OCI-LY7 (cell line): Measurements from ENCODE around the gene CELF4. TPM values are rescaled to one million over a fixed set of nuclear protein-coding genes. Genes with fewer than 3 reads are reported as not detected.

Experiments
- BruUV-seq: library from RNA; stranded (reverse); fragments of 400-500 nt; replicated peaks from 2 replicates; lab custom pipeline; 2021; lab: Mats Ljungman, UMichigan
- CTCF ChIA-PET: fragments of 300-600 bp; sonication (Branson Sonifier 250); formaldehyde crosslinking; loops from one replicate; lab custom pipeline; 2022; ENCODE audit warnings: antibody characterized with exemption; ENCODE audit not compliant: unreplicated experiment; lab: Charles Lee
- POLR2A ChIA-PET: fragments of 300-600 bp; sonication (Branson Sonifier 250); formaldehyde crosslinking; loops from one replicate; lab custom pipeline; 2022; ENCODE audit warnings: antibody characterized with exemption; lab: Charles Lee
- DNase-seq: peaks from one replicate; pipeline ENCODE4 v3.0.0-alpha.2; 2015; ENCODE audit warnings: low spot score
- H2AFZ ChIP-seq: fragments of 200-600 bp; sonication (generic), shearing (Covaris generic); 2 replicates; pipeline ENCODE4 v1.6.1; 2014; ENCODE audit warnings: mild to moderate bottlenecking, antibody characterized with exemption, low read length, moderate library complexity
- H3K27ac ChIP-seq: fragments of 200-600 bp; sonication (generic); 2 replicates; pipeline ENCODE4 v1.5.1; 2014; ENCODE audit warnings: mixed run types, low read depth, mild to moderate bottlenecking, moderate library complexity, low read length, inconsistent platforms; ENCODE audit not compliant: poor library complexity, severe bottlenecking
- H3K36me3 ChIP-seq: fragments of 200-600 bp; sonication (generic); 2 replicates; pipeline ENCODE4 v1.6.1; 2014; ENCODE audit warnings: mild to moderate bottlenecking, antibody characterized with exemption, low read length, moderate library complexity, mixed read lengths; ENCODE audit not compliant: insufficient read depth
- H3K4me1 ChIP-seq: fragments of 200-600 bp; sonication (generic); 2 replicates; pipeline ENCODE4 v1.5.1; 2014; ENCODE audit warnings: mild to moderate bottlenecking, low read length; ENCODE audit not compliant: insufficient read depth, poor library complexity, severe bottlenecking
- H3K4me2 ChIP-seq: fragments of 200-600 bp; sonication (generic); 2 replicates; pipeline ENCODE4 v1.6.1; 2014; ENCODE audit warnings: mild to moderate bottlenecking, low read length
- H3K4me3 ChIP-seq: fragments of 200-600 bp; sonication (generic); 2 replicates; pipeline ENCODE4 v1.5.1; 2014; ENCODE audit warnings: mild to moderate bottlenecking, low read depth, low read length; ENCODE audit not compliant: poor library complexity, severe bottlenecking
- H3K79me2 ChIP-seq: fragments of 200-600 bp; sonication (generic); 2 replicates; pipeline ENCODE4 v1.6.1; 2016; ENCODE audit warnings: low read depth, mild to moderate bottlenecking, low read length, moderate library complexity, mixed read lengths; ENCODE audit not compliant: insufficient read depth
- H3K9me2 ChIP-seq: fragments of 200-600 bp; sonication (generic); 2 replicates; pipeline ENCODE4 v1.6.1; 2016; ENCODE audit warnings: mild to moderate bottlenecking, low read length, mixed read lengths; ENCODE audit not compliant: insufficient read depth
- H3K9me3 ChIP-seq: fragments of 200-600 bp; sonication (generic); 2 replicates; pipeline ENCODE4 v1.6.1; 2014; ENCODE audit warnings: mild to moderate bottlenecking, mixed run types, low read length, mixed read lengths
- H4K20me1 ChIP-seq: fragments of 200-600 bp; sonication (generic); 2 replicates; pipeline ENCODE4 v1.6.1; 2014; ENCODE audit warnings: mild to moderate bottlenecking, antibody characterized with exemption, low read length, moderate library complexity, mixed read lengths; ENCODE audit not compliant: insufficient read depth
- EZH2phosphoT487 ChIP-seq: fragments of 200-600 bp; sonication (generic); IDR thresholded peaks from 2 replicates; pipeline ENCODE4 v1.6.1; 2018; ENCODE audit warnings: low read depth, borderline replicate concordance, mild to moderate bottlenecking, mixed run types, antibody characterized with exemption, low read length, moderate library complexity, mixed read lengths
- intact Hi-C: fragments of 100-400 bp; cut with micrococcal nuclease; formaldehyde crosslinking; loops from one replicate; pipeline ENCODE4 v1.10.0; 2022; ENCODE audit not compliant: unreplicated experiment
- total RNA-seq, 2 experiments: library from RNA; depleted of rRNA in 1 of 2; stranded (reverse); fragments of >200 nt in 1 of 2; shearing (Covaris generic) in 1 of 2; gene quantifications; 2 replicates each; pipeline ENCODE4 v1.2.3, GENCODE V29; 2014 to 2022
- TF ChIP-seq, protein P1 (sequence below): fragments of 200-600 bp; sonication (generic); conservative IDR thresholded peaks from 2 replicates; pipeline ENCODE4 v1.5.1; 2014; ENCODE audit warnings: mild to moderate bottlenecking, antibody characterized with exemption, low read length, moderate library complexity, mixed read lengths

CELF4 gene
- total RNA-seq, 2 experiments from 2014 or later, result not detected

DNA sequence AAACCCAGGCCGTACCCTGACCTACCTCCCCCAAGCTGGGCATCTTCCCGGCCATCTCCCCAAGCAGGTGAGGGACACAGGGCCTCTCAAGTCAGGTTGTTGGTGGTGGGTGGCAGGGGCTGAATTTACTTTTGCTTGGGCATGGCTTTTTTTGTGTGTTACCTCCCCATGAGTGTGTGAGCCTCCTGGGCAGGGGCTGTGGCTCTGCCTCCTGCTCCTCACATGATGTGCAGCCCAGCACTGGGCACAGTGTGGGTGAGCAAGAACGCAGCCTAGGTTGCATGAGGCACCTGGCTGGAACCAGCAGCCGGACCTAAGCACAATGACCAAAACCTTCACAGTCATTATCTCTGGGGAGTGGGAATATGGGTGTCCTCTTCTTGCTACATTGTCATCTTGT lies 22.3 kb downstream of the CELF4 start:
- ChIA-PET POLR2A (no interaction called here), CTCF (no interaction called here)
- Histone ChIP-seq H3K9me2 (no peaks in the 10 kb centered on the region), H2AFZ (no peak overlapping the region), H3K27ac (no peak overlapping the region), H3K79me2 (no peaks in the 10 kb centered on the region), H3K4me1 (no peaks in the 10 kb centered on the region), H3K4me2 (no peak overlapping the region), H4K20me1 (no peaks in the 10 kb centered on the region), H3K4me3 (no peak overlapping the region), H3K9me3 (no peaks in the 10 kb centered on the region), H3K36me3 (no peaks in the 10 kb centered on the region)
- DNase-seq, result no peak
- intact Hi-C loops, result no loop called here
- TF ChIP-seq EZH2phosphoT487, result no peak
- TF ChIP-seq, protein P1, sequence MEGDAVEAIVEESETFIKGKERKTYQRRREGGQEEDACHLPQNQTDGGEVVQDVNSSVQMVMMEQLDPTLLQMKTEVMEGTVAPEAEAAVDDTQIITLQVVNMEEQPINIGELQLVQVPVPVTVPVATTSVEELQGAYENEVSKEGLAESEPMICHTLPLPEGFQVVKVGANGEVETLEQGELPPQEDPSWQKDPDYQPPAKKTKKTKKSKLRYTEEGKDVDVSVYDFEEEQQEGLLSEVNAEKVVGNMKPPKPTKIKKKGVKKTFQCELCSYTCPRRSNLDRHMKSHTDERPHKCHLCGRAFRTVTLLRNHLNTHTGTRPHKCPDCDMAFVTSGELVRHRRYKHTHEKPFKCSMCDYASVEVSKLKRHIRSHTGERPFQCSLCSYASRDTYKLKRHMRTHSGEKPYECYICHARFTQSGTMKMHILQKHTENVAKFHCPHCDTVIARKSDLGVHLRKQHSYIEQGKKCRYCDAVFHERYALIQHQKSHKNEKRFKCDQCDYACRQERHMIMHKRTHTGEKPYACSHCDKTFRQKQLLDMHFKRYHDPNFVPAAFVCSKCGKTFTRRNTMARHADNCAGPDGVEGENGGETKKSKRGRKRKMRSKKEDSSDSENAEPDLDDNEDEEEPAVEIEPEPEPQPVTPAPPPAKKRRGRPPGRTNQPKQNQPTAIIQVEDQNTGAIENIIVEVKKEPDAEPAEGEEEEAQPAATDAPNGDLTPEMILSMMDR, result no peak
- BruUV-seq, result no TSS peak

DNA sequence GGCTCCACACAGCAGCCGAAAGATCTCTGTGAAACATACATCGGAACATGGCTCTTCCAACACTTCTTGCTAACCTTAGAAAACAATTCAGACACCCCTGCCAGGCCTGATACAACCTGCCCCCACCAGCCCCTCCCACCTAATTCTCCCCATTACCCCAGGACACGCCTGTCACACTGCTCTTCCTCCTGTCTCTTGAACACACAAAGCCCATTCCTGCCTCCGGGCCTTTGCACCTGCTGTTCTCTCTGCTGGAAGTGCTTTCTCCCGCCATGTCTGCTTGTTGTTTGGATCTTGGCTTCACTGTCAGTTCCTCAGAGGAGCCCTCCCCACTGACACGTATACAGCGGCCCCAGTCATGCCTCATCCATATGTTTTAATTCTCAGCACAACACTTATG lies 24.1 kb downstream of the CELF4 start:
- TF ChIP-seq EZH2phosphoT487, result no peak
- TF ChIP-seq, protein P1, result no peak
- no peak for DNase-seq
- Histone ChIP-seq H3K4me3 (no peak overlapping the region), H3K27ac (no peak overlapping the region), H3K9me2 (no peaks in the 10 kb centered on the region), H3K9me3 (no peaks in the 10 kb centered on the region), H2AFZ (no peak overlapping the region), H3K4me2 (no peak overlapping the region), H3K36me3 (no peaks in the 10 kb centered on the region), H4K20me1 (no peaks in the 10 kb centered on the region), H3K79me2 (no peaks in the 10 kb centered on the region), H3K4me1 (peaks cover 13% of the 10 kb centered on the region)
- CTCF ChIA-PET, result no interaction called here
- BruUV-seq, result no TSS peak
- intact Hi-C loops, result no loop called here
- POLR2A ChIA-PET, result no interaction called here

DNA sequence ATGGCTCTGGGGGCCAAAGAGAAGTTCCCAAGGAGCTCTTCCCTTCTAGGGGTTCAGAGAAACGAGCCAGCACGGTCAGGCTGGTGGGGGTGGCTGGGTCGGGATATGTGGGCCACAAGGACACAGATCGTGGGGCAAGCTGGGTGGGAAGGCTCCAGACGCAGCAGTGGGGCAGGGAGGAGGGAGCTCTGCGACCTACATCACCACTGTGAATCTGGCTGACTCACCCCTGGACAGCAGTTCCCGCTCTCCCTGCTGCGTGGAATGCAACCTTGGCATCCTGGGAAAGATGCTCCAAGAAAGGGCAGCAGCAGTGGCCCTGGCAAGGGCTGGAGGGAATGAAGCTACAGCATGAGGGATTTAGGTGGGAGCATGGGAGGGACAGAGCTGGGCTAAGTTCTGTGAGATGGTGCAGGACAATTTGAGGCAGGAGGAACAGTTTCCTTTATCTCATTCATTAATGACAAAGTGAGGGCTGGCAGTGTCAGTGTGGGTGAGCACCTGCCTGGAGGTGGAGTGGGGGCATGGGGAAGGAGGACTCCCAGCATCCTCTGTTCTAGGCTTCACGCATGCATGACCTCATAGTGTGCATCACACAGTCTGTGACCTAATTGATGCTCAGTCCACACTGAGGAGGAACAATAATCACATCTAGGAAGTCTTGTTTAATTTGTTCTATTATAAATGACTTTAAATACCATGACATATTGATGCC lies 25.0 kb downstream of the CELF4 start:
- Histone ChIP-seq H3K36me3 (no peaks in the 10 kb centered on the region), H3K27ac (no peak overlapping the region), H3K4me2 (no peak overlapping the region), H3K79me2 (no peaks in the 10 kb centered on the region), H4K20me1 (no peaks in the 10 kb centered on the region), H3K9me3 (no peaks in the 10 kb centered on the region), H3K4me3 (no peak overlapping the region), H3K9me2 (no peaks in the 10 kb centered on the region), H3K4me1 (peaks cover 23% of the 10 kb centered on the region), H2AFZ (no peak overlapping the region)
- CTCF ChIA-PET, result no interaction called here
- intact Hi-C loops, result no loop called here
- POLR2A ChIA-PET, result interaction anchor here (0.6 kb wide), 1 partner anchor 212 kb away, joined by 3 read pairs; no protein-coding TSS in a partner anchor
- DNase-seq, result no peak
- BruUV-seq, result no TSS peak
- no peak for TF ChIP-seq EZH2phosphoT487
- TF ChIP-seq, protein P1, result no peak
